Heart right ventricle (tissue), 16 donors: ENCODE measurements around the gene EYA4. TPM values are rescaled to one million over a fixed set of nuclear protein-coding genes. Genes with fewer than 3 reads are reported as not detected.
A peak's percentile ranks its signal among the peaks of the same experiment; 100 is the strongest.

Experiments used
- ATAC-seq, 8 donors: fragments of 200-7000 bp; cut with Tn5 transposase; one replicate each; pipeline ENCODE4 v1.9.1; 2020; ENCODE audit warnings: mild to moderate bottlenecking in 8 of 8, moderate library complexity in 8 of 8, moderate number of reproducible peaks in 1 of 8
- DNase-seq, 2 donors: peaks; one replicate each; pipeline ENCODE4 v3.0.0-alpha.2; 2020
- H3K27ac ChIP-seq, 10 donors: fragments of 200-600 bp; sonication (generic) in 2 of 10; one replicate each; pipeline versions ENCODE4 v1.5.0 to v1.8.0; 2020 to 2022; ENCODE audit warnings: mild to moderate bottlenecking in 3 of 10
- H3K27me3 ChIP-seq, 7 donors: fragments of 200-600 bp; one replicate each; pipeline ENCODE4 v1.8.0; 2021 to 2022; ENCODE audit warnings: mild to moderate bottlenecking in 2 of 7
- H3K36me3 ChIP-seq, 9 donors: fragments of 200-600 bp; sonication (generic) in 1 of 9; one replicate each; pipeline versions ENCODE4 v1.5.0 to v1.8.0; 2020 to 2022; ENCODE audit warnings: mild to moderate bottlenecking in 2 of 9
- H3K4me1 ChIP-seq, 9 donors: fragments of 200-600 bp; sonication (generic) in 1 of 9; one replicate each; pipeline versions ENCODE4 v1.5.0 to v1.8.0; 2020 to 2022; ENCODE audit warnings: mild to moderate bottlenecking in 4 of 9
- H3K4me3 ChIP-seq, 10 donors: fragments of 200-600 bp; sonication (generic) in 2 of 10; one replicate each; pipeline versions ENCODE4 v1.5.0 to v1.8.0; 2020 to 2022; ENCODE audit warnings: mild to moderate bottlenecking in 7 of 10, moderate library complexity in 2 of 10
- H3K9me3 ChIP-seq, 11 donors: fragments of 200-600 bp in 10 of 11; sonication (generic) in 2 of 11; one replicate each; pipeline versions ENCODE4 v1.5.0 to v1.8.0; 2013 to 2022; ENCODE audit warnings: mild to moderate bottlenecking in 2 of 11, control low read depth in 1 of 11, moderate library complexity in 1 of 11
- WGBS, 2 donors: extraction: QIAGEN DNeasy Blood & Tissue Kit; methylation state at CpG; one replicate each; pipeline ENCODE4 v1.1.7; 2013; ENCODE audit warnings: inconsistent platforms in 1 of 2; 5-methylcytosine and 5-hydroxymethylcytosine counted together
- intact Hi-C, 10 donors: fragments of 100-400 bp; cut with DNase I; formaldehyde crosslinking; loops; one replicate each; pipeline versions ENCODE4 v1.11.1 to v1.14.2; 2022
- polyA plus RNA-seq, 2 donors: library from polyadenylated mRNA; stranded (reverse); fragments of 200-250 nt; gene quantifications; one replicate each; pipeline ENCODE4 v1.2.3, GENCODE V29; 2013
- total RNA-seq, 10 donors: library from RNA; stranded (reverse); fragmentation: NEBNext Ultra II Directional in 3 of 10; extraction: Animal tissue kit (Norgen Biotek cat#: 25700) in 3 of 10; gene quantifications; one replicate each; pipeline versions ENCODE4 v1.2.1 to v1.2.4, GENCODE V29; 2021 to 2023
- TF ChIP-seq, protein P1 (sequence below), 9 donors: fragments of 200-600 bp; sonication (generic) in 2 of 9; IDR thresholded peaks; one replicate each; pipeline versions ENCODE4 v1.5.0 to v1.8.0; 2021 to 2022; ENCODE audit warnings: antibody characterized with exemption in 9 of 9, mild to moderate bottlenecking in 5 of 9, moderate library complexity in 1 of 9
- donor health status: Arrhythmogenic right ventricular cardiomyopathy.
- donor health status: ischemic (EF 13 %, LVEDD 7.1; RV severe dilation, severe dysfunction).
- donor health status: healthy with polysubstance abuse.
- donor health status: DM: no; HTN: yes; CAD: no.
- donor health status: DM: no; HTN: no; CAD: no.
- donor health status: ischemic (EF 25% LVEDD 6.9; RV normal size, moderate dysfunction).
- donor health status: ischemic (EF 25% LVEDD 5.7; RV mildly dilated, moderate dysfunction).
- donor health status: healthy.
- donor health status: DM: yes; HTN: yes; CAD: no.
- donor health status: Ischemic cardiomyopathy.
- donor health status: ischemic (EF 35%, LVEDD 5.7; RV mildly dilated, moderate dysfunction).
- donor health status: nonischemic (EF 11% LVEDD 7.7; RV severe dilation, severe dysfunction).
- donor health status: DM: yes; HTN: yes; CAD: no.
- donor health status: PGD.
- donor health status: ischemic (EF 29% LVEDD 5.4; RV normal size, mild dysfunction).
- donor health status: nonischemic (EF 23%, LVEDD 6.1; RV moderate dilation, normal function).

EYA4 gene
- total and polyA plus RNA-seq, 12 donors, result 1.6 to 30.2 (median 17.9) TPM

DNA sequence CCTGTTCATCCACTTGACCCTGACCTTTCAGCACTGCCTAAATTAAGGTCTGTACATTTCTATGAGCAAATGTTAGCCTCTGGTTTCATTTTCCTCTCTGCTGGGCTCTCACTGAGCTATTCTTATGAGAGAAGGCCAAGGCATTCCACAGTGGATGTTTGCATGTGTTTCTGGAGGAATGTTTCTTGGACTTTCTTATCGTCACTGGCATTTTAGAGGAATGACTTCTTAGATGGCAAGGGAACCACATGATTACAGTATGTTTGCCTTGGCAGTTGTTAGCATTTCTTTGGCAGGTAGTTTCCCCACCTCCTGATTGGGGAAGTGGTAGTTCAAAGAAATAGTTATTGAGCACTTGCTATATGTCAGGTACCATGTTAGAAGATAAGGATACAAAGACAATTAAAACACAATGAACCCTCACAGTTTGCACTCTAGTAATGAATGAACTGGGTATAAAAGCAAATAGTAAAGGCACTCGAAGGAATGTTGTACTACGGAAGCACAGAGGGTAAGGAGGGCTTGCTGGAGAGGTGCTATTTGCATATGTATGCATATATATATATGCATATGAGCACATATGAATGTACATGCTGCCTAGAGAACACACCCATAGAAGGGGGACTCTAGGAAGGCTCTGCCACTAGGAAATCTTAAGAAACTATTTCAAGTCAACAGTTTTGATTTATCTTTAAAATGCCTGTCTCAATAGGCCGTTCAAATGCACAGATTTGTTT lies 307.4 kb downstream of the EYA4 start:
- DNase-seq (no peak), ATAC-seq (no peak)
- no peak overlapping the region for H3K27ac ChIP-seq
- no peaks in the 10 kb centered on the region for H3K9me3 ChIP-seq
- TF ChIP-seq, protein P1, sequence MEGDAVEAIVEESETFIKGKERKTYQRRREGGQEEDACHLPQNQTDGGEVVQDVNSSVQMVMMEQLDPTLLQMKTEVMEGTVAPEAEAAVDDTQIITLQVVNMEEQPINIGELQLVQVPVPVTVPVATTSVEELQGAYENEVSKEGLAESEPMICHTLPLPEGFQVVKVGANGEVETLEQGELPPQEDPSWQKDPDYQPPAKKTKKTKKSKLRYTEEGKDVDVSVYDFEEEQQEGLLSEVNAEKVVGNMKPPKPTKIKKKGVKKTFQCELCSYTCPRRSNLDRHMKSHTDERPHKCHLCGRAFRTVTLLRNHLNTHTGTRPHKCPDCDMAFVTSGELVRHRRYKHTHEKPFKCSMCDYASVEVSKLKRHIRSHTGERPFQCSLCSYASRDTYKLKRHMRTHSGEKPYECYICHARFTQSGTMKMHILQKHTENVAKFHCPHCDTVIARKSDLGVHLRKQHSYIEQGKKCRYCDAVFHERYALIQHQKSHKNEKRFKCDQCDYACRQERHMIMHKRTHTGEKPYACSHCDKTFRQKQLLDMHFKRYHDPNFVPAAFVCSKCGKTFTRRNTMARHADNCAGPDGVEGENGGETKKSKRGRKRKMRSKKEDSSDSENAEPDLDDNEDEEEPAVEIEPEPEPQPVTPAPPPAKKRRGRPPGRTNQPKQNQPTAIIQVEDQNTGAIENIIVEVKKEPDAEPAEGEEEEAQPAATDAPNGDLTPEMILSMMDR (IDR thresholded peaks at IDR 0.05), result no peak
- intact Hi-C loops, result loop anchor here in 1 of 10 donors (10.0 kb wide), 1 partner anchor 594 kb away; no protein-coding TSS in a partner anchor
- no peaks in the 10 kb centered on the region for H3K36me3 ChIP-seq
- WGBS, 2 donors, result 69 to 78% methylated on average over 4 of the region's 4 CpGs
- H3K27me3 ChIP-seq, result no peaks in the 10 kb centered on the region
- no peak overlapping the region for H3K4me3 ChIP-seq
- H3K4me1 ChIP-seq, result peaks cover 0 to 21% (median 6%) of the 10 kb centered on the region in 9 donors

DNA sequence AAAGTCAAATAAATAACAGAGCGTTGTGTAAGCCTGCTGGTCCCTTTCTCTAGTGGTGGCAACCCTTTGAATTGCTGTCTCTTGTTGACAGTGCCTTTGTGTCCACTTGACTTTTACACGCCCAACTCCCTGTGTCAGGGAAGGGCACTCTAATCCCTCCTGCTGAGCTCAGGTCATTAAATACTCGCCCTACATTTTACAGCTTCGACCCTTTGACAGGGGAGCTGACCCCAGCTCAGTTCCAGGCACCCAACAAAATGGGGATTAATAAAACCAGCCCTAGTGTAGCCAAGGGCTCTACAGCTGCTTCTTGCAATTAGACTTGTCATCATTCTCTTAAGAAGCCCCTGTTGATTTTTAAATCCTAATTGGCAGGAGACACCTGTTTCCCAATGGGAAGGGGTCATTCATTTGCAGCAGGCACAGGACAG lies 308.2 kb downstream of the EYA4 start:
- intact Hi-C loops, result loop anchor here in 1 of 10 donors (10.0 kb wide), 1 partner anchor 595 kb away; no protein-coding TSS in a partner anchor
- Histone ChIP-seq H3K4me3 (no peak overlapping the region), H3K27ac (no peak overlapping the region), H3K36me3 (no peaks in the 10 kb centered on the region), H3K27me3 (no peaks in the 10 kb centered on the region), H3K4me1 (peaks cover 0 to 21% (median 6%) of the 10 kb centered on the region in 9 donors), H3K9me3 (no peaks in the 10 kb centered on the region)
- ATAC-seq, result no peak
- WGBS, 2 donors, result 69 to 71% methylated on average over 4 of the region's 4 CpGs
- no peak for DNase-seq
- TF ChIP-seq, protein P1 (IDR thresholded peaks at IDR 0.05), result no peak

DNA sequence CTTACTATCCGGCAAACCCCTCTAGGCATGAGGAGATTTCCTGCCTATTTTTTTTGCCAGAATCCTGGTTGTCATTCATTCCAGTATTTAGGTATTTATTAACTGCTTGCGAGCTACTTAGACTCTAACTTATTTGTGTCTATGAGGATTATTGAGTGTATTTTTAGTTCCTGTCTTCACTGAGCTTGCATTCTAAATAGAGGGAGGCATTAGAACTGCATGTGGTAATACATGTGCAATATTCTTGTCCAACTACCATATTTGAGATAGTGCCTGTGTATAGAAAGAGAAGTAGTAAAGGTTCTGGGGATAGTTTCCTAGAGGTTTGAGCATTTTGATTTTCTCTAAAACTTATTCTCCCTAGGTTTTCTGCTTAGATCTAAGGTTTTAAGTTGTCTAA lies 308.9 kb downstream of the EYA4 start:
- Histone ChIP-seq H3K4me1 (peaks cover 0 to 21% (median 6%) of the 10 kb centered on the region in 9 donors), H3K9me3 (no peaks in the 10 kb centered on the region), H3K27me3 (no peaks in the 10 kb centered on the region), H3K4me3 (no peak overlapping the region), H3K27ac (no peak overlapping the region), H3K36me3 (no peaks in the 10 kb centered on the region)
- DNase-seq, result no peak
- 59 to 75% methylated on average over 2 of the region's 2 CpGs for WGBS, 2 donors
- intact Hi-C loops, result loop anchor here (5.0 to 10.0 kb wide), 11 partner anchors 363 to 728 kb away; no protein-coding TSS in a partner anchor
- no peak for ATAC-seq
- TF ChIP-seq, protein P1 (IDR thresholded peaks at IDR 0.05), result no peak

DNA sequence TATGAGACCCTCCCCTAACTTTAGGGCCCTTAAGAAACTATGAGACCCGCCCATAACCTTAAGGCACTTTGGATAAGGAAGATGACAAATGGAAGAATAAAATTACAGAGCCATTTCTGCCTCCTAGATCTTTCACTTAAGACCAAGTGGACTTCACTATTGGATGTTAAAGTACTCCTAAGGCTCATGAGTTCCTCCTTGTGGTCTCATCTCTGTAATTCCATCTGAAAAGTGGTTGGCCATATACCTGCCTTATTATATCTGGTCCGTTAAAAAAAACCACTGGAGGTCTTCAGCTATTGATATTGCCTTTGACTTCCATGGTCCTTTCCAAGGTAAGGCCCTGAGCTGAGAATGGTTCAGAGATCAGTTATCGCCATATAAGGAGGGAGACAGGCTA lies 310.3 kb downstream of the EYA4 start:
- Histone ChIP-seq H3K27me3 (no peaks in the 10 kb centered on the region), H3K4me3 (no peak overlapping the region), H3K4me1 (peaks cover 0 to 21% (median 6%) of the 10 kb centered on the region in 9 donors), H3K27ac (peak overlapping the region in 1 of 10 donors; percentile 30), H3K36me3 (no peaks in the 10 kb centered on the region), H3K9me3 (no peaks in the 10 kb centered on the region)
- intact Hi-C loops, result loop anchor here (5.0 to 10.0 kb wide), 11 partner anchors 364 to 729 kb away; no protein-coding TSS in a partner anchor
- DNase-seq, result no peak
- peak in 2 of 8 donors; percentile 10 to 21 for ATAC-seq
- WGBS, 2 donors, result 86 to 87% methylated on average over 3 of the region's 3 CpGs
- TF ChIP-seq, protein P1 (IDR thresholded peaks at IDR 0.05), result no peak
